Panc1 (cell line): Measurements from ENCODE around the gene CD4. TPM values are rescaled to one million over a fixed set of nuclear protein-coding genes. Genes with fewer than 3 reads are reported as not detected.

Source experiments
- ATAC-seq: fragments of 200-7000 bp; cut with Tn5 transposase; 2 replicates; pipeline ENCODE4 v1.9.1; 2020; ENCODE audit warnings: mild to moderate bottlenecking, moderate library complexity
- BruUV-seq: library from RNA; stranded (reverse); fragments of 400-500 nt; replicated peaks from 2 replicates; lab custom pipeline; 2021; lab: Mats Ljungman, UMichigan
- CTCF ChIA-PET: fragments of 300-600 bp; sonication (Branson Sonifier 250); formaldehyde crosslinking; loops from one replicate; lab custom pipeline; 2022; ENCODE audit warnings: antibody characterized with exemption; lab: Charles Lee
- POLR2A ChIA-PET: fragments of 300-600 bp; sonication (Branson Sonifier 250); formaldehyde crosslinking; loops from one replicate; lab custom pipeline; 2022; ENCODE audit warnings: antibody characterized with exemption; lab: Charles Lee
- DNase-seq: peaks from one replicate; pipeline ENCODE4 v3.0.0-alpha.2; 2010; ENCODE audit warnings: low read depth, low spot score
- H3K27ac ChIP-seq: 2 replicates; pipeline ENCODE4 v1.5.1; 2011; ENCODE audit warnings: mild to moderate bottlenecking, low read length, inconsistent platforms
- H3K27me3 ChIP-seq: fragments of 200-500 bp; sonication (Bioruptor generic); 2 replicates; pipeline ENCODE4 v1.6.0; 2014; ENCODE audit warnings: low read length, inconsistent platforms; ENCODE audit not compliant: control insufficient read depth, insufficient read depth
- H3K36me3 ChIP-seq: fragments of 200-500 bp; sonication (Bioruptor generic); 2 replicates; pipeline ENCODE4 v1.5.1; 2014; ENCODE audit warnings: inconsistent platforms, mild to moderate bottlenecking, low read length, moderate library complexity; ENCODE audit not compliant: control insufficient read depth, insufficient read depth
- H3K4me1 ChIP-seq: 2 replicates; pipeline ENCODE4 v1.5.1; 2011; ENCODE audit warnings: inconsistent platforms, mild to moderate bottlenecking, low read length, moderate library complexity; ENCODE audit not compliant: control insufficient read depth, insufficient read depth
- H3K4me3 ChIP-seq, 2 experiments: 2 replicates each; pipeline ENCODE4 v1.5.1; 2011 to 2012; ENCODE audit warnings: low read depth in 2 of 2, low read length in 2 of 2, mild to moderate bottlenecking in 2 of 2, inconsistent platforms in 1 of 2, moderate library complexity in 1 of 2
- H3K9me3 ChIP-seq: fragments of 200-500 bp; sonication (Bioruptor generic); 2 replicates; pipeline ENCODE4 v1.5.1; 2014; ENCODE audit warnings: low read depth, mild to moderate bottlenecking, inconsistent platforms, low read length, moderate library complexity; ENCODE audit not compliant: control insufficient read depth, insufficient read depth
- CTCF ChIP-seq: fragments of 450-650 bp; IDR thresholded peaks from 2 replicates; pipeline ENCODE4 v1.5.1; 2017; ENCODE audit warnings: mild to moderate bottlenecking
- POLR2AphosphoS5 ChIP-seq: IDR thresholded peaks from 2 replicates; pipeline ENCODE4 v1.6.1; 2012; ENCODE audit warnings: mild to moderate bottlenecking, low read depth, low read length, moderate library complexity
- REST ChIP-seq, 2 experiments: IDR thresholded peaks; 2 replicates each; pipeline ENCODE4 v1.6.1; 2011 to 2012; ENCODE audit warnings: low read depth in 2 of 2, control low read depth in 1 of 2, low read length in 1 of 2, mild to moderate bottlenecking in 1 of 2, moderate library complexity in 1 of 2; ENCODE audit not compliant: insufficient read depth in 1 of 2
- SIN3A ChIP-seq: IDR thresholded peaks from 2 replicates; pipeline ENCODE4 v1.6.1; 2012; ENCODE audit warnings: low read depth, mild to moderate bottlenecking, low read length, moderate library complexity, borderline replicate concordance; ENCODE audit not compliant: insufficient read depth
- TCF7L2 ChIP-seq: IDR thresholded peaks from 2 replicates; pipeline ENCODE4 v1.6.1; 2011; ENCODE audit warnings: mild to moderate bottlenecking, low read depth, low read length, inconsistent platforms
- in situ Hi-C: cut with HindIII; loops from 2 replicates; pipeline ENCODE4 v1.10.0; 2016; ENCODE audit warnings: low sequenced_read_pairs, low pct_unique_long_range_greater_than_20kb
- intact Hi-C: fragments of 100-400 bp; cut with micrococcal nuclease; formaldehyde crosslinking; loops from one replicate; pipeline ENCODE4 v1.10.0; 2022; ENCODE audit not compliant: unreplicated experiment
- total RNA-seq: library from RNA; stranded (reverse); gene quantifications from one replicate; pipeline ENCODE4 v1.2.1, GENCODE V29; 2021; ENCODE audit not compliant: unreplicated experiment

Gene CD4
- total RNA-seq, 1 experiment from 2014 or later: 0.23 TPM

- Histone ChIP-seq H3K4me3 (peak overlapping the region; percentile 85), H3K36me3 (peaks cover 10% of the 10 kb centered on the region), H3K9me3 (no peaks in the 10 kb centered on the region), H3K27ac (peak overlapping the region; percentile 94), H3K27me3 (no peaks in the 10 kb centered on the region), H3K4me1 (peaks cover 14% of the 10 kb centered on the region)
- DNase-seq (no peak), ATAC-seq (peak; percentile 22)
- BruUV-seq: TSS peak; percentile 69
- TF ChIP-seq REST (IDR thresholded peaks at IDR 0.05; ENCODE audit: insufficient read depth in 1 of 2, low read depth in 2 of 2, low read length in 1 of 2) (no peak), SIN3A (no peak), CTCF (no peak), TCF7L2 (no peak), POLR2AphosphoS5 (no peak)
- POLR2A ChIA-PET: interaction anchor here (0.9 to 1.2 kb wide), 3 partner anchors 14 to 26 kb away, joined by 3 to 4 read pairs (median 3); partner anchors contain the start of genes LAG3 and PTMS
- intact Hi-C loops: loop anchor here (5.0 kb wide), 1 partner anchor 75 kb away; the partner anchor contains the start of gene P3H3
- CTCF ChIA-PET: interaction anchor here (0.9 to 1.6 kb wide), 2 partner anchors 14 to 63 kb away, joined by 3 to 12 read pairs; partner anchors contain the start of gene PTMS
- in situ Hi-C loops: no loop called here
Measured at GRCh38 chr12:6752167-6752920, 37.0 kb upstream of the CD4 start.

- intact Hi-C loops: loop anchor here (5.0 kb wide), 1 partner anchor 74 kb away; the partner anchor contains the start of gene P3H3
- DNase-seq (peak; percentile 91), ATAC-seq (peak; percentile 95)
- Histone ChIP-seq H3K27me3 (no peaks in the 10 kb centered on the region), H3K4me3 (peak within 1 kb of the TSS; percentile 85), H3K4me1 (peaks cover 14% of the 10 kb centered on the region), H3K27ac (peak within 1 kb of the TSS; percentile 94), H3K36me3 (peaks cover 9% of the 10 kb centered on the region), H3K9me3 (no peaks in the 10 kb centered on the region)
- ChIA-PET CTCF (interaction anchor here (0.5 to 1.6 kb wide), 9 partner anchors 13 to 120 kb away, joined by 3 to 12 read pairs (median 3); partner anchors contain the start of genes PTMS and SPSB2), POLR2A (interaction anchor here (0.9 to 1.2 kb wide), 3 partner anchors 13 to 25 kb away, joined by 3 to 4 read pairs (median 3); partner anchors contain the start of genes LAG3 and PTMS)
- in situ Hi-C loops: no loop called here
- BruUV-seq: TSS peak; percentile 96
- peak; percentile 70 for TF ChIP-seq POLR2AphosphoS5
- TF ChIP-seq TCF7L2: no peak
Measured at GRCh38 chr12:6752921-6753771, 36.2 kb upstream of the CD4 start, which contains the start of gene MLF2. MLF2 (minus strand) TSS chr12:6753141; CDS start chr12:6752334, 807 bp downstream.
